Large intestine (tissue), 3 donors: ENCODE measurements around the gene SERTAD4. TPM values are rescaled to one million over a fixed set of nuclear protein-coding genes. Genes with fewer than 3 reads are reported as not detected.
"Not testable (repeated sequence)": the region's sequence is repeated elsewhere in the genome, so short reads cannot be mapped to it uniquely, and the experiment has no call there.

ENCODE experiments used
- DNase-seq, 2 donors: peaks; one replicate each; pipeline versions ENCODE4 v3.0.0 to v3.0.0-alpha.2; 2013
- H3K27ac ChIP-seq: one replicate; pipeline ENCODE4 v1.5.1; 2013; ENCODE audit warnings: low read length
- H3K27me3 ChIP-seq: 2 replicates; pipeline ENCODE4 v1.6.1; 2013; ENCODE audit warnings: low read length; ENCODE audit not compliant: control insufficient read depth, insufficient read depth
- H3K36me3 ChIP-seq: 2 replicates; pipeline ENCODE4 v1.6.1; 2013; ENCODE audit warnings: low read length; ENCODE audit not compliant: control insufficient read depth, insufficient read depth
- H3K4me1 ChIP-seq: one replicate; pipeline ENCODE4 v1.6.1; 2013; ENCODE audit warnings: low read length; ENCODE audit not compliant: control insufficient read depth, insufficient read depth
- H3K4me3 ChIP-seq: one replicate; pipeline ENCODE4 v1.5.1; 2013; ENCODE audit warnings: low read length
- H3K9me3 ChIP-seq: one replicate; pipeline ENCODE4 v1.6.1; 2013; ENCODE audit warnings: mild to moderate bottlenecking, low read depth, low read length, moderate library complexity; ENCODE audit not compliant: control insufficient read depth
- WGBS: methylation state at CpG from one replicate; pipeline ENCODE4 v1.1.5; 2013; ENCODE audit warnings: low lambda C conversion rate; ENCODE audit not compliant: insufficient coverage; 5-methylcytosine and 5-hydroxymethylcytosine counted together
- polyA plus RNA-seq: library from polyadenylated mRNA; unstranded; fragments of 120-200 nt; gene quantifications from one replicate; pipeline ENCODE4 v1.2.1, GENCODE V29; 2013

Gene SERTAD4
- polyA plus RNA-seq, 1 donor, result 2.2 TPM

DNA sequence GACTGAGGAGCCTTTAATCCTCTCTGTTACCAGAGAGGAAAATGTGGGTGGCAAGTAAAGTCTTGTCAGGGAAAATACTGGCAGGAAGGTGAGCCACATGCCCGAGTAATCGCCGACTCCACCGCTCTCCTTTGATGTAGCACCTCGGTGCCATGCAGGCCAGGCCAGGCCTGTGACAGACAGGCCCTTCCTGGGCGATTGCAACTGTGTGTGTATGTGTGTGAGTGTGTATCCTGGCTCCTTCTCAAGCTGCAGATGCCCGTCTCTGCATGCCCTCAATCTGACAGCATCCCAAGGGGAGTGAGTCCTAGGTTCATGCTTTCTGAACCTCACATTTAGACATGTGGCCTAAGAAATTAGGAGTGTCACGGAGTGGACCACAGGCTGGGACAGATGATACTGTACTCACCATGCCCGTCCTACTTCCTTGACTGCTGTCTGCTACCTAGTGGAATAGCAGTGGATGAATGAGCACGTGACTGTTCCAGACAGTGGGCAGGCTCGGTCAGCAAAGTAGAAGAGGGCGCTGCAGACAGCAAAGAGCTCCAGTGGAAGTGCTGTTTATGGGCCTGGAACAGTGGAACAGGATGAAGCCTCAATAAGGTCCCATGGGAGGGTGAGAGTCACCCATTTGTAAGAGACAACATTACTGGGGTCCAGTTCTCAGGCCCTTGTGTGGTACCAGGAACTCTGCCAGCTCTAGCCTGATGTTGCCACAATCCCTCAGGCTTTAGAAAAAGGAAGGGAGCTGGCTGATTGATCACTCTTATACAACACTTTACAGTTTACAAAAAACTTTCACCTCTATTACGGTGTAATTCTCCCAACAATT lies 25.3 kb downstream of the SERTAD4 start:
- Histone ChIP-seq H3K36me3 (no peaks in the 10 kb centered on the region), H3K27ac (no peak overlapping the region), H3K9me3 (no peaks in the 10 kb centered on the region), H3K4me3 (no peak overlapping the region), H3K27me3 (peaks cover 41% of the 10 kb centered on the region), H3K4me1 (peaks cover 7% of the 10 kb centered on the region)
- WGBS, result no CpG with 5 or more reads among the region's 13 CpGs
- DNase-seq, result no peak

DNA sequence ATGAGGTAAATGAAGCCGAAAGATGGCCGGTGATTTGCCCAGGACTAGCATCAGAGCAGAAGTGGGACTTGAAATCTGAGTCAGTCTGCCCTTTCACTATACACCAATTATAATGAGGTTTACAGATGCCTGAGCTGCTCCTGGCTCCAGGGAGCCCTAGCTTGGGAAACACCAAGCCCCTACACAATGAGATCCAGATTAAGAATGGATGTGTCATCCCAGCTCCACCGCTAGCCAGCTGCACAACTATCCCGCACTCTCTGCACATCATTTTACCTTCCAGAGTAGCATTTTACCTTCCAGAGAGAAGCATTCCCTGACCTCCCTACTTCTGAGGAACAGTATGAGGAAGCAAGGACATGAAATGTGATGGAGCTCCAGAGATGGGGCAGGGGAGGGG lies 27.0 kb downstream of the SERTAD4 start:
- Histone ChIP-seq H3K36me3 (no peaks in the 10 kb centered on the region), H3K27ac (no peak overlapping the region), H3K4me1 (peaks cover 7% of the 10 kb centered on the region), H3K27me3 (peaks cover 28% of the 10 kb centered on the region), H3K4me3 (no peak overlapping the region), H3K9me3 (no peaks in the 10 kb centered on the region)
- no CpG with 5 or more reads among the region's 4 CpGs for WGBS
- DNase-seq, result no peak

DNA sequence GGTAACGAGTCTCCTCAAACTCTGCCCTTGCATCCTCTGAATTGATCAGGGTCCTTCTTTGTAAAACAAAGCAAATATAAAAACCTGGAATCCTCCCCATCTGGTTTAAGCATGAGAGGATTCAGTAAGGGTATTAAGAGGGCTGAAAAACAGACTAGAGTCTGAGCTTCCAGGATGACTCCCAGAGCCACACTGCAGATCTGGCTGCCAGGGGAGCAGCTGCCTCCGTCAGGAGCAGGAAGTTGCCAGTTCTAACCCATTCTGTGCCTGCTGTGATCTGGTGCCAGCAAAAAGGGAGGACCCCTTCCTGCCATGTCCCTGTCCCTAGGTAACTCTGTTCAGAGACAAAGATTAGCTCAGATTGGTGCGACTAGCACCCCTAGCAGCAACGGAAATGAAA lies 27.5 kb downstream of the SERTAD4 start:
- no peak for DNase-seq
- no peaks in the 10 kb centered on the region for H3K36me3 ChIP-seq
- H3K4me1 ChIP-seq, result peaks cover 7% of the 10 kb centered on the region
- H3K9me3 ChIP-seq, result no peaks in the 10 kb centered on the region
- H3K27me3 ChIP-seq, result peaks cover 22% of the 10 kb centered on the region
- H3K4me3 ChIP-seq, result no peak overlapping the region
- WGBS, result no CpG with 5 or more reads among the region's 4 CpGs
- no peak overlapping the region for H3K27ac ChIP-seq

DNA sequence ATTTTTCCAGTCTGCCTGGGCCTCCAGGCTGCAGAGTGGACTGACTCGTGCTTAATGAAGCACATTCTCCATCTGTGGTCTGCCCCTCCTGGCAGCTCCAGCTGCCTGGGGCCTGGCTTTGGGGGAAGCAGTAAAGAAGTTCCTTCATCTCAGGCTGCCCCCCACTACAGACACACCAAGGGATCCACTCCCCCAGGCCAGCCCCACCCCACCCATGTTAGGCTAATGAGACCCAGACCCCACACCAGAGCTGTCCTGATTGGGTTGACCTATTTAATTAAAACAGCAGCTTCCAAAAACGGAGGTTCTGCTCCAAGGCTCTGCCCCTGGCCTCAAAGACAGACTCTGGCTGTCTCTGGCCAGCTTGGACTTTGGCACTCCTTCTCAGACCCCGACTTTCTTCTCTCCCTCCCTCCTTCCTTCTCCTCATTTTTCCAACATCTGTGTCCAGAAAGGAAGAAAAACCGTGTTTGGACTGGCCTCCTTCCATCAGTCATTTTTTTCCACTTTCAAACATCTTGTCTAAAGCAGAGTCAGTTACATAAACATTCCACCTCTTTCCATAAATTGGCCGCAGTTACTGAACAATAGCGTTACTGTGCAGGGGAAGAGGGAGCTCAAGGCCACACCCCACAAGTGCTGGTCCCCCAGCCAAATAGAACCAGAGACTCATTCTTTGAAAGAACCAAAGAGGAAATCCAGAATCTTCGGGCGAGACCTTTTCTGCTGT lies 29.7 kb downstream of the SERTAD4 start:
- Histone ChIP-seq H3K27me3 (peaks cover 11% of the 10 kb centered on the region), H3K27ac (peak overlapping the region; percentile 29), H3K4me3 (no peak overlapping the region), H3K36me3 (no peaks in the 10 kb centered on the region), H3K4me1 (peaks cover 7% of the 10 kb centered on the region), H3K9me3 (no peaks in the 10 kb centered on the region)
- WGBS, result 50% methylated on average over 1 of the region's 8 CpGs
- DNase-seq, result peak; percentile 27 to 37

DNA sequence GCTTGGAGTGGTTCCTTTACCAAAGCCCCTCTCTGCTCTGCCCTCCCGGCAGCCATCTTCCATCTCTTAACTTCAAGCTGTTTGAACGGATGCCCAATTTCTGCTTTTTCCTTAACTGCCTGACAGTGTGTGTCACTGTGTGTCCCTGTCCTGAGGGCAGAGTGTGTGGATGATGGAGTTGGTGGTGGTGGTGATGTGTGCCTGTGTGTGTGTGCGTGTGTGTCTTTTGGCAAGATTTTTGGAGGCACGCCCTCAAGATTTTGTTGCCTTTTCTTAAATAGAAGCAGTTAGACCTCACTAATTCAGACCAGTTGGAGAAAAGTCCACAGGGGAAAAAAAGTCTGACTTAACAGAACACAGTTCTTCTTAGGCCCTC lies 30.3 kb downstream of the SERTAD4 start:
- no peak for DNase-seq
- H3K27me3 ChIP-seq, result peaks cover 11% of the 10 kb centered on the region
- no peaks in the 10 kb centered on the region for H3K9me3 ChIP-seq
- peak overlapping the region; percentile 29 for H3K27ac ChIP-seq
- no CpG with 5 or more reads among the region's 4 CpGs for WGBS
- no peaks in the 10 kb centered on the region for H3K36me3 ChIP-seq
- peaks cover 7% of the 10 kb centered on the region for H3K4me1 ChIP-seq
- no peak overlapping the region for H3K4me3 ChIP-seq

DNA sequence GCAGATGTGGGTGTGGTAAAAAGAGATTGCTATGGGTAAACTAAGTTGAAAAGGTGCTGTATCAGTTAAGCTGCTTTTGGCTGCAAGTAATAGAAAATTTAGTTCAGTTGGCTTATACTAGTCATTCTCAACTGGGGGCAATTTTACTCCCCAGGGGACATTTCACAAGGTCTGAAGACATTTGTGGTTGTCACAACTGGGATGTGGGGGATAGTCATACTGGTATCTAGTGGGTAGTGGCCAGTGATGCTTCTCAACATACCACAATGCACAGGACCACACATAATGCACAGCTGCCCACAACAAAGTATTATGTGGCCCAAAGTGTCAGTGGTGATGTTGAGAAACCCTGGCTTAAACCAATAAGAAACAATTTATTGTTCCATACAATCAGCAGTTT lies 31.4 kb downstream of the SERTAD4 start:
- Histone ChIP-seq H3K27me3 (peaks cover 11% of the 10 kb centered on the region), H3K9me3 (no peaks in the 10 kb centered on the region), H3K4me3 (no peak overlapping the region), H3K27ac (no peak overlapping the region), H3K36me3 (no peaks in the 10 kb centered on the region), H3K4me1 (peaks cover 7% of the 10 kb centered on the region)
- no peak for DNase-seq

DNA sequence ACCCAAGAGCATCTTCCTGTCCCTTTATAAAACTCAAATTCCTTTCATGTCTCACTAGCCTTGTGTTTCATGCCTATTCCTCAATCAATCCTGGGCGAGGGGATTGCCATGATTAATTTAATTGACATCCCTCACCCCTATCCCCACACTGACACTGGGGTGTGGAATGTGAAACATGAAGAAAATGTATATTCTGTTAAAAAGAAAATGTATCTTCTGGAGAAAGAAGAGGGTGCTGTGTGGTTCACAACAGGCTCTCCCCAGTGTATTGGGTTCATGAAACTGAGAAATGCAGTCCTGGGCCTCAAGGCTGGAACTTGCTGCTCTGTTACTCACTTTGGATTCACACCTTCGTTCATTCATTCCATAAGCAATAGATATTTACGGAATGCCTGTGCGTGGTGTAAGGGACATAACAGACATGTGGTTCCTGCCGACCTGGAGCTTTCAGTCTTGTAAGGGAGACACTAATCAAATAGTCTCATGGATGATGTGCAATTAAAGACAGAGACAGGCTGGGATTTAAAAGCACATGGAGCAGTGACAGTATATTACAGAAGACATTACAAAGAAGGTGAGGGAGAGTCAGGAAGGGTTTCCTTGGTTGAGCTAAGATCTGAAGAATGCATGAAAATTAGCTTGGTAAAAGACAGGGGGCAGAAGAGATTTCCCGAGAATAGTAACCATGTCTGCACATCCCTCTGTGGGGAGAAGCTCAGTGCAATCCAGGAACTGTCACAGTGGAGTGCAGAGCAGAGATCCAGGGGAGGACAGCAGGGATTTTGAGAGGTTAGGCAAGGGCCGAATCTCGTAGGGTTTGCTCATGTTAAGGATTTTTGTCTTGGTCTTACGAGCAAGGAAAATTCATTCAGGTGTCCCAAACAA lies 32.1 kb downstream of the SERTAD4 start:
- Histone ChIP-seq H3K27me3 (peaks cover 9% of the 10 kb centered on the region), H3K9me3 (no peaks in the 10 kb centered on the region), H3K4me3 (no peak overlapping the region), H3K4me1 (peaks cover 7% of the 10 kb centered on the region), H3K36me3 (no peaks in the 10 kb centered on the region), H3K27ac (no peak overlapping the region)
- WGBS, result 88% methylated on average over 4 of the region's 9 CpGs
- no peak for DNase-seq

DNA sequence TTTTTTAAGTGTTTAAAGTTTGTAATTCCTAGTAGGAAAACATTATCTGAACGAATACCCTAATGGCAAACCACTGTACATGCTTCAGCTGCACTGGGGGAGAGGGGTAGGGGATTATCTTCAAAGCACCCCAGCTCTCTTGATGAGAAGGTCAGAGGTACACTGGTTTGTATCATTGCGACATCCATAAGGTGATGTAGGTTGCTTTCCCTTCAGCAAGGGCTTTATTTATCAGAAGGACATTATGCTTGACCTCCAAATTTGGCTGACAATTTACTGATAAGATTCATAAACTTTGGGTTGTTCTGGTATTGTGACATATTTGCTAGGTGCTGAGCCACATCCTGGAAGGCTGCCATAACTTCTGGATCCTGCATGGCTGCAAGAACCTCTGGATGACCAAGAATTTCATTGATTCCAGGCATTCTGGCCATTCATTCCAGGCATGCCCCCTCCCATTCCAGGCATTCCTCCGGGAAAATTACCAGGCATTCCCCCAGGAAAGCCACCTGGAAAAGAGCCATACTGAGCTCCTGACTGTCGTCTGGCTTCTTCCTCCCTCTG lies 32.9 kb downstream of the SERTAD4 start:
- H3K27ac ChIP-seq, H3K4me1 ChIP-seq, H3K9me3 ChIP-seq, H3K36me3 ChIP-seq, H3K4me3 ChIP-seq, H3K27me3 ChIP-seq, DNase-seq: not testable (repeated sequence)
- WGBS, result 100% methylated on average over 1 of the region's 4 CpGs

DNA sequence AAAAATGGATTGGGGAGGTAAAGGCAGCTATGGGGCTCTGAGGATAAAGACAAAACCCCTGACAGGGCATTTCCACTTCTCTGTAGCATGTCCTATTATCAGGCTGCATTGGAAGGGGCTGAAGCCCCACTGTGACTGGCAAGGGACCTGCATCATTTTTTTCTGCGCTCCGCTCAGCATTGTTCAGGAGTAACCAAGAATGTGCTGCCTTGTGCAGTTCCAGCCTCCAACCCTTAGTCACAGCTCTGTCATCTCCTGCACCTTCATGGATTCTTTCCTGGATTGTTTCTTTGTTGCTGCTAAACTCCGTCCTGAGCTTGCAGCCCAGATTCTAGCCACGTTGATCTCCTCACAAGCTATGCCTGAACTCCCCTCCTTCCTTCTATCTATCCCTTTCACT lies 37.4 kb downstream of the SERTAD4 start:
- Histone ChIP-seq H3K9me3 (no peaks in the 10 kb centered on the region), H3K36me3 (no peaks in the 10 kb centered on the region), H3K4me3 (no peak overlapping the region), H3K27ac (no peak overlapping the region), H3K27me3 (peaks cover 11% of the 10 kb centered on the region), H3K4me1 (no peaks in the 10 kb centered on the region)
- DNase-seq, result no peak
- WGBS, result no CpG with 5 or more reads among the region's 4 CpGs

DNA sequence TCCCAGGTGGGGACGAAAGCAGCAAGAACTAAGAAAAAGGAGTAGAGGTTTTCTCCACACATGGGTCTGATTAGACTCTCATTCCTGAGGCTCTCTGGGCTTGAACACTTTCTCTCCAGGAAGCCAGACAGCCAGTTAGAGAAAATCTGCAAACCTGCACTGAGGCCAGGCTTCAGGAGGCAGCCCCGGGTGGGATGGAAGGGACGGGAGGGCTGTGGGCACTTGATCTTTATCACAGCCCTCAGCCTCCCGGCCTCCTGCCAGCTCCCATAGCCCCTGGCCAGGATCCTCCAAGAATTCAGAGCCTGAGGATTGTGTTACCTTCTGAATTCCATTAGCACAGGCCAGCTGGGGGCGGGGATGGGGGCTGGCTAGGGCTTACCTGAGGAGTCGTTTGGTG lies 40.1 kb downstream of the SERTAD4 start:
- no CpG with 5 or more reads among the region's 6 CpGs for WGBS
- no peak for DNase-seq
- Histone ChIP-seq H3K36me3 (no peaks in the 10 kb centered on the region), H3K27ac (no peak overlapping the region), H3K4me1 (no peaks in the 10 kb centered on the region), H3K27me3 (peaks cover 11% of the 10 kb centered on the region), H3K9me3 (no peaks in the 10 kb centered on the region), H3K4me3 (no peak overlapping the region)
